ENCODE measurements around the gene NDUFA8. TPM values are rescaled to one million over a fixed set of nuclear protein-coding genes. Genes with fewer than 3 reads are reported as not detected.

The NDUFA8 gene
- total RNA-seq, 1 experiment from 2014 or later = 60.7 TPM

DNA sequence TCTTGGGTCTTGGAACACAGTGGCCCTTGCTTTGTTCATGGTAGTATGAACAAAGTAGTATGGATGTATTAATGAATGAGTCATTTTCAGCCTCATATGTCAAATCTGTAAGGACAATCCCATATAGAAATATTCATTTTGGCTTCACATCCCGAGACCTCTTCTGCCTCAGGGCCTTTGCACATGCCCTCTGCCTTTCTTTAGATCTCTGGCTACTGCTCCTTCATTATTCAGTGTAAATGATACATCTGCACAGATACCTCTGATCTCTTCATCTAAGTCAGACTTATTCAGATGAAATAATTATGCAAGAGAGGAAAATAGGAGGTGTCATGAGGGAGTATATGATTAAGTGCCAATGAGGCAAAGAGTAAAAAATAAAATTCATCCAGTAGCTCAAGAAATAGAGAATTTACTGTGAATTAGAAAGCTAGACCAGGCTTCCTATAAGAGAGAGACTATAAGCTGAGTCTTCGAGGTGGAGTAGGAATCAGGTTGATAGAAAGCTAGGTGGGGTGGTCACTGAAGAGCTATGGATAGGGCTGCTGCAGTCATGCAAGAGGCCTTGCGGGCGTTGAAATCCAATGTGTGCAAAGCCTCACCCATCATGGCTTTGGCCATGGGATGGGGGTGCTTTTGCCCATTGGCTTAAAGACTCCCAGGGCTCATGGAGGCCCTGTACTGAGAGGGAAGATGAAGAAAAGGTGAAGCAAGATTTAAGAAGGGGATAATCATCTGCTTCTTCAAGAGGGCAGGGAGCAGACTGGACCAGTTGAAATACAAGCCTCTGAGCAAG is 62.8 kb downstream of the NDUFA8 start:
- peaks cover 36% of the 10 kb centered on the region for H3K27me3 Mint-ChIP-seq (ENCODE audit: low read depth)
- Histone ChIP-seq H3K9ac (ENCODE audit: extremely low read depth, insufficient read length, low read length) (no peak overlapping the region), H3K27ac (ENCODE audit: insufficient read length, low read depth, low read length) (no peak overlapping the region), H3K9me3 (ENCODE audit: control insufficient read depth, low read depth, low read length) (no peaks in the 10 kb centered on the region), H3K4me2 (ENCODE audit: insufficient read depth, insufficient read length, low read length) (no peak overlapping the region), H2BK5ac (ENCODE audit: insufficient read length, low read length) (no peak overlapping the region), H3K14ac (ENCODE audit: insufficient read depth, low read length) (no peak overlapping the region), H4K8ac (replicated peaks; ENCODE audit: insufficient read length, low read depth, low read length) (no peak overlapping the region), H3K27me3 (ENCODE audit: insufficient read depth, low read length) (no peaks in the 10 kb centered on the region; the same call in 1 of the 2 replicates), H3K79me1 (ENCODE audit: insufficient read depth, low read depth, low read length, poor library complexity, severe bottlenecking) (no peaks in the 10 kb centered on the region), H3K4me1 (ENCODE audit: insufficient read depth, low read length) (no peaks in the 10 kb centered on the region), H4K20me1 (ENCODE audit: control insufficient read depth, insufficient read depth, insufficient read length) (peaks cover 2% of the 10 kb centered on the region), H3K18ac (ENCODE audit: insufficient read length, low read depth, low read length) (no peak overlapping the region), H3K56ac (ENCODE audit: insufficient read length, low read depth, low read length) (no peak overlapping the region), H2BK15ac (ENCODE audit: low read depth, low read length) (no peak overlapping the region), H3K79me2 (ENCODE audit: insufficient read depth, low read length) (no peaks in the 10 kb centered on the region), H2AK5ac (ENCODE audit: insufficient read length, low read length) (no peak overlapping the region), H2AFZ (ENCODE audit: low read length) (no peak overlapping the region), H2BK12ac (ENCODE audit: insufficient read length, low read depth, low read length) (no peak overlapping the region), H3T11ph (ENCODE audit: low read length) (no peak overlapping the region), H3K23ac (ENCODE audit: insufficient read length, low read depth, low read length) (no peak overlapping the region), H3K4ac (ENCODE audit: low read depth, low read length) (no peak overlapping the region), H2BK120ac (ENCODE audit: low read depth, low read length, poor library complexity, severe bottlenecking) (no peak overlapping the region), H4K91ac (ENCODE audit: insufficient read length, low read depth, low read length) (no peak overlapping the region), H2BK20ac (ENCODE audit: low read depth, low read length, poor library complexity, severe bottlenecking) (no peak overlapping the region), H4K5ac (ENCODE audit: insufficient read length, low read depth, low read length) (no peak overlapping the region), H3K23me2 (ENCODE audit: insufficient read length, low read depth, low read length, poor library complexity, severe bottlenecking) (peaks cover 13% of the 10 kb centered on the region)
- no peak for DNase-seq
- no peak overlapping the region for H3K4me3 Mint-ChIP-seq
- H3K9me3 Mint-ChIP-seq = peaks cover 0 to 2% of the 10 kb centered on the region in 2 experiments; a peak in 2 of 5 replicates
- no CpG with 5 or more reads among the region's 4 CpGs for WGBS (ENCODE audit: extremely low coverage, insufficient read length, low lambda C conversion rate)
- TF ChIP-seq, protein P1, sequence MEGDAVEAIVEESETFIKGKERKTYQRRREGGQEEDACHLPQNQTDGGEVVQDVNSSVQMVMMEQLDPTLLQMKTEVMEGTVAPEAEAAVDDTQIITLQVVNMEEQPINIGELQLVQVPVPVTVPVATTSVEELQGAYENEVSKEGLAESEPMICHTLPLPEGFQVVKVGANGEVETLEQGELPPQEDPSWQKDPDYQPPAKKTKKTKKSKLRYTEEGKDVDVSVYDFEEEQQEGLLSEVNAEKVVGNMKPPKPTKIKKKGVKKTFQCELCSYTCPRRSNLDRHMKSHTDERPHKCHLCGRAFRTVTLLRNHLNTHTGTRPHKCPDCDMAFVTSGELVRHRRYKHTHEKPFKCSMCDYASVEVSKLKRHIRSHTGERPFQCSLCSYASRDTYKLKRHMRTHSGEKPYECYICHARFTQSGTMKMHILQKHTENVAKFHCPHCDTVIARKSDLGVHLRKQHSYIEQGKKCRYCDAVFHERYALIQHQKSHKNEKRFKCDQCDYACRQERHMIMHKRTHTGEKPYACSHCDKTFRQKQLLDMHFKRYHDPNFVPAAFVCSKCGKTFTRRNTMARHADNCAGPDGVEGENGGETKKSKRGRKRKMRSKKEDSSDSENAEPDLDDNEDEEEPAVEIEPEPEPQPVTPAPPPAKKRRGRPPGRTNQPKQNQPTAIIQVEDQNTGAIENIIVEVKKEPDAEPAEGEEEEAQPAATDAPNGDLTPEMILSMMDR (conservative IDR thresholded peaks at IDR 0.05) = no peak
- peaks cover 9 to 14% of the 10 kb centered on the region in 2 experiments for H3K4me1 Mint-ChIP-seq
- H3K27ac Mint-ChIP-seq = no peak overlapping the region
- H3K36me3 Mint-ChIP-seq (ENCODE audit: insufficient read depth in 1 of 3, low read depth in 3 of 3) = 0 out of 7 replicates have a peak, but pooled peaks cover 0 to 1% (median 0%) of the 10 kb centered on the region in 3 experiments

All from H9 (cell line).